ENCODE results near the gene HOXA2.

The HOXA2 gene

GRCh38 chr7:27124096-27124901 is 21.8 kb upstream of the HOXA2 start:
- H3K9ac ChIP-seq (ENCODE audit: low read length) = no peak overlapping the region
- no peak overlapping the region for H2AFZ ChIP-seq (ENCODE audit: low read depth, low read length, severe bottlenecking)
- H3K4me3 ChIP-seq (ENCODE audit: insufficient read depth, low read length, poor library complexity, severe bottlenecking) = no peak overlapping the region
- no peaks in the 10 kb centered on the region for H4K20me1 ChIP-seq (ENCODE audit: low read depth, low read length)
- no peak overlapping the region for H3K4me2 ChIP-seq (ENCODE audit: low read depth, low read length, poor library complexity, severe bottlenecking)
- H3K9me2 ChIP-seq (replicated peaks; ENCODE audit: insufficient read depth, low read length) = no peaks in the 10 kb centered on the region
- no peaks in the 10 kb centered on the region for H3K9me3 ChIP-seq (ENCODE audit: insufficient read depth, low read length)
- no peaks in the 10 kb centered on the region for H3K36me3 ChIP-seq (ENCODE audit: low read length)
- no peaks in the 10 kb centered on the region for H3K79me2 ChIP-seq (ENCODE audit: insufficient read depth, low read length)
- no peaks in the 10 kb centered on the region for H3F3A ChIP-seq (ENCODE audit: insufficient read depth)
- no peaks in the 10 kb centered on the region for H3K27me3 ChIP-seq (ENCODE audit: low read length)
- no peak for TF ChIP-seq CTCF (IDR thresholded peaks at IDR 0.05; ENCODE audit: insufficient read depth, low read length, poor library complexity, severe bottlenecking)
- no peak for TF ChIP-seq EZH2phosphoT487 (conservative IDR thresholded peaks at IDR 0.05; ENCODE audit: low read length)
- H3K27ac ChIP-seq (ENCODE audit: low read depth, low read length) = no peak overlapping the region

- H3F3A ChIP-seq (ENCODE audit: insufficient read depth) = no peaks in the 10 kb centered on the region
- no peaks in the 10 kb centered on the region for H3K9me2 ChIP-seq (replicated peaks; ENCODE audit: insufficient read depth, low read length)
- H3K36me3 ChIP-seq (ENCODE audit: low read length) = no peaks in the 10 kb centered on the region
- no peaks in the 10 kb centered on the region for H3K27me3 ChIP-seq (ENCODE audit: low read length)
- no peak for TF ChIP-seq CTCF (IDR thresholded peaks at IDR 0.05; ENCODE audit: insufficient read depth, low read length, poor library complexity, severe bottlenecking)
- TF ChIP-seq EZH2phosphoT487 (conservative IDR thresholded peaks at IDR 0.05; ENCODE audit: low read length) = no peak
- no peaks in the 10 kb centered on the region for H4K20me1 ChIP-seq (ENCODE audit: low read depth, low read length)
- H3K4me3 ChIP-seq (ENCODE audit: insufficient read depth, low read length, poor library complexity, severe bottlenecking) = no peak overlapping the region
- no peaks in the 10 kb centered on the region for H3K9me3 ChIP-seq (ENCODE audit: insufficient read depth, low read length)
- no peak overlapping the region for H3K4me2 ChIP-seq (ENCODE audit: low read depth, low read length, poor library complexity, severe bottlenecking)
- no peak overlapping the region for H3K9ac ChIP-seq (ENCODE audit: low read length)
- no peak overlapping the region for H3K27ac ChIP-seq (ENCODE audit: low read depth, low read length)
- H2AFZ ChIP-seq (ENCODE audit: low read depth, low read length, severe bottlenecking) = no peak overlapping the region
- H3K79me2 ChIP-seq (ENCODE audit: insufficient read depth, low read length) = no peaks in the 10 kb centered on the region
These were observed 21.1 kb upstream of the HOXA2 start for GRCh38 chr7:27123477-27124053.

GRCh38 chr7:27123007-27123476 is 20.6 kb upstream of the HOXA2 start:
- Histone ChIP-seq H3K27ac (ENCODE audit: low read depth, low read length) (no peak overlapping the region), H3K79me2 (ENCODE audit: insufficient read depth, low read length) (no peaks in the 10 kb centered on the region), H2AFZ (ENCODE audit: low read depth, low read length, severe bottlenecking) (no peak overlapping the region), H3K9me2 (replicated peaks; ENCODE audit: insufficient read depth, low read length) (no peaks in the 10 kb centered on the region), H3K27me3 (ENCODE audit: low read length) (no peaks in the 10 kb centered on the region), H3F3A (ENCODE audit: insufficient read depth) (no peaks in the 10 kb centered on the region), H3K36me3 (ENCODE audit: low read length) (no peaks in the 10 kb centered on the region), H3K4me3 (ENCODE audit: insufficient read depth, low read length, poor library complexity, severe bottlenecking) (no peak overlapping the region), H3K9me3 (ENCODE audit: insufficient read depth, low read length) (no peaks in the 10 kb centered on the region), H3K9ac (ENCODE audit: low read length) (no peak overlapping the region), H3K4me2 (ENCODE audit: low read depth, low read length, poor library complexity, severe bottlenecking) (no peak overlapping the region), H4K20me1 (ENCODE audit: low read depth, low read length) (no peaks in the 10 kb centered on the region)
- TF ChIP-seq EZH2phosphoT487 (conservative IDR thresholded peaks at IDR 0.05; ENCODE audit: low read length) = no peak

All from SU-DHL-6 (cell line).